Cardiac fibroblast (primary cell): Measurements from ENCODE around the gene SETMAR.
A peak's percentile ranks its signal among the peaks of the same experiment; 100 is the strongest.

ENCODE experiments used
- DNase-seq, 2 donors: peaks; one replicate each; pipeline versions ENCODE4 v3.0.0 to v3.0.0-alpha.2; 2010; ENCODE audit warnings: low read depth in 2 of 2
- H3K4me3 ChIP-seq, 2 donors: replicated peaks in 1 of 2; 1 replicate in 1 of 2; 2 replicates in 1 of 2; pipeline ENCODE4 v1.5.1; 2011; ENCODE audit warnings: low read depth in 2 of 2, low read length in 2 of 2, mild to moderate bottlenecking in 2 of 2, moderate library complexity in 1 of 2
- TF ChIP-seq, protein P1 (sequence below): IDR thresholded peaks from one replicate; pipeline ENCODE4 v1.5.1; 2011; ENCODE audit warnings: low read depth, mild to moderate bottlenecking, low read length, inconsistent platforms

SETMAR gene

DNA sequence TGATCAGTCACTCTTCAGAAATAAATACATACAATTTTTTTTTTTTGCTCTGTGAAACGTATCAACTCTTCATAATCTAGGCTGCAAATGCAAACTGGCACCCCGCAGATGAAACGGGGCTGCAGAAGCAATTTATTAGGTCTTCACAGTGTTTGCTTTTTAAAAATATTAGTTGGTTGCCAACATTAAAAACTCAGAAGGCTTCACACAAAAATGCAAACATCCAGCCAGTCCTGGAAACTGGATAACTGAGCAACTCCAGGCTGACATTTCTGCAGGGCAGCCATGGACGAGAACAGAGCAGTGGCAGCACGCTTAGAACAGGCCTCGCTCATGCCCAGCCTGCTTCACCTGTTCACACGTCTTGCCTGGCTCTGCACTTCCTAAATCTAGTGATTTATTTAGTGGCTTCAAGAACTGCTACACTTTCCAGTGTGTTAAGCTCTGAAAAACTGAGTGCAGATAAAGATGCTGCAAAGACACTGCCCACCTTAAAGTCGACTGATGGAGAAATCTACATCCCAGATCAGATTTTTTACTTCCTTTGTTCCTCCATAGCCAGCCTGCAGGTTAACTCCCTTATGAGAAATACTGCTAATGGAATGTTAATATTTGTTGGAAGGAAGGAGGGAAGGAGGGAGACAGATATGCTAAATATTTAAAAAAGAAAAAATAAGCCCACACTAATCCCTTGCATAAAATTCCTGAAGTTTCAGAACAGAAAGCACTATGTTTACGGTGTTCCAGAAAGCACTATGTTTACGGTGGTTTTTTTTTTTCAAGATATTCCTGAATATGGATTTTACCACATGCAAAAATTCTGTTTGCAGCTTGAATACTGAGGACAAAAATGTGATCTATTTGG is 53.6 kb downstream of the SETMAR start:
- TF ChIP-seq, protein P1, sequence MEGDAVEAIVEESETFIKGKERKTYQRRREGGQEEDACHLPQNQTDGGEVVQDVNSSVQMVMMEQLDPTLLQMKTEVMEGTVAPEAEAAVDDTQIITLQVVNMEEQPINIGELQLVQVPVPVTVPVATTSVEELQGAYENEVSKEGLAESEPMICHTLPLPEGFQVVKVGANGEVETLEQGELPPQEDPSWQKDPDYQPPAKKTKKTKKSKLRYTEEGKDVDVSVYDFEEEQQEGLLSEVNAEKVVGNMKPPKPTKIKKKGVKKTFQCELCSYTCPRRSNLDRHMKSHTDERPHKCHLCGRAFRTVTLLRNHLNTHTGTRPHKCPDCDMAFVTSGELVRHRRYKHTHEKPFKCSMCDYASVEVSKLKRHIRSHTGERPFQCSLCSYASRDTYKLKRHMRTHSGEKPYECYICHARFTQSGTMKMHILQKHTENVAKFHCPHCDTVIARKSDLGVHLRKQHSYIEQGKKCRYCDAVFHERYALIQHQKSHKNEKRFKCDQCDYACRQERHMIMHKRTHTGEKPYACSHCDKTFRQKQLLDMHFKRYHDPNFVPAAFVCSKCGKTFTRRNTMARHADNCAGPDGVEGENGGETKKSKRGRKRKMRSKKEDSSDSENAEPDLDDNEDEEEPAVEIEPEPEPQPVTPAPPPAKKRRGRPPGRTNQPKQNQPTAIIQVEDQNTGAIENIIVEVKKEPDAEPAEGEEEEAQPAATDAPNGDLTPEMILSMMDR = no peak
- no peak overlapping the region for H3K4me3 ChIP-seq
- no peak for DNase-seq

DNA sequence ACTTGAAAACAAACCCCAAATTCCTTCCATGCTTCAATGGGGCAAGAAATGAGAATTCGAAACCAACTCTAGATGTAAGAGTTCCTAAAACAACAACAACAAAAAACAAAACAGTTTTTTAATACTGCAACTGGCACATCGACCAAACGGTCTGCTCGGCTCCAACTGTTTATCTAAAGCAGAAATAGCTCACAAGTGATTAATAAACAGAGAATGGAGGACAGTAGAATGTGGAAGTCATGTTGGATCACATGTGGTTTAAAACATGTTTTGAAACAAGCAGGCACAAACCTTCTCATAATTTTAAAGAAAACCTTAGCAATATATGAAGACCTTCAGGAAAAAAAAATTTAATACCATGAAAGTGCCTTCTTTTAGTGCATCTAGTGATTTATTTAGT is 55.1 kb downstream of the SETMAR start:
- peak in 1 of 2 donors; percentile 19 for DNase-seq
- H3K4me3 ChIP-seq = no peak overlapping the region
- TF ChIP-seq, protein P1 = no peak

DNA sequence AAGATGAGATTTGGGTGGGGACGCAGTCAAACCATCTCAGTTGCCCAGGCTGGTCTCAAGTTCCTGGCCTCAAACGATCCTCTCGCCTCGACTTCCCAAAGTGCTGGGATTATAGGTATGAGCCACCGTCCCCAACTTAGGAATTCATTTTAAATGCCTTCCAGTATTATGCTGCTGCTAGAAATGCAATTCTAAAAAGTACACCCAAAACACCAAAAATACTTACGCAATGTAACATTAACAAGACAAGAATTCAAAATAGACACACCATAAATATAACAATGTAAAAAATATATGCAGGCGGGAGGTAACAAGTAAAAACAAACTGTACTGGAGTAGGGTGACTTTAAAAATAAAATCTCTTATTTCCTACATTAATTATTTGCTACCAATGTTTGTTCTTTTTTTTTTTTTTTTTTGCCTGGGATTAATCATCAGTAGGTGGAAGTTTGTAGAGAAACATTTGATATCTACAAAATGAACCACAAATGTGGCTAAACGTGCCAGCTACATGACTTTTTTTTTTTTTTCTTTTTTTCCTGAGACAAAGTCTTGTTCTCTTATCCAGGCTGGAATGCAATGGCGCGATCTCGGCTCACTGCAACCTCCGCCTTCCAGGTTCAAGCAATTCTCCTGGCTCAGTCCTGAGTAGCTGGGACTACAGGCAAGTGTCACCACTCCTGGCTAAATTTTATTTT is 56.8 kb downstream of the SETMAR start:
- DNase-seq = peak in 1 of 2 donors; percentile 52
- no peak overlapping the region for H3K4me3 ChIP-seq
- TF ChIP-seq, protein P1 = no peak

DNA sequence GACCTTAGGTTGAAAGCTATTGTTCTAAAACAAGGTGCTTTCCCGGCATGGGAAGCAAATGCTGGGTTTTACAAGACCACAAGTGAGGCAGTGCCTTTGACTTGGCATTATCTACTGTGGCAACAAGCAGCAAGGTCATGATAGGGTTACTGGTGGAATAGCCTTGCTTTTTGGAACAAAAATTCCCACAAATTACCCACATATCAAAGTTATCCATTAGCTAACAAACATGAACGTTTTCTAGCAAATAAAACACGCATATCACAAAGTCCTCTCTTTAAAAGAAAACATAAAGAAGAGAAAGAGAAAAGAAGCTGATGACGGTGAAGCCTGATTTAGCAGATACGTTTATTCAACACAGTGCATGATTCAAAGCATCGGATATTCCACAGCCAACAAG is 57.6 kb downstream of the SETMAR start:
- TF ChIP-seq, protein P1 = no peak
- no peak overlapping the region for H3K4me3 ChIP-seq
- DNase-seq = no peak

DNA sequence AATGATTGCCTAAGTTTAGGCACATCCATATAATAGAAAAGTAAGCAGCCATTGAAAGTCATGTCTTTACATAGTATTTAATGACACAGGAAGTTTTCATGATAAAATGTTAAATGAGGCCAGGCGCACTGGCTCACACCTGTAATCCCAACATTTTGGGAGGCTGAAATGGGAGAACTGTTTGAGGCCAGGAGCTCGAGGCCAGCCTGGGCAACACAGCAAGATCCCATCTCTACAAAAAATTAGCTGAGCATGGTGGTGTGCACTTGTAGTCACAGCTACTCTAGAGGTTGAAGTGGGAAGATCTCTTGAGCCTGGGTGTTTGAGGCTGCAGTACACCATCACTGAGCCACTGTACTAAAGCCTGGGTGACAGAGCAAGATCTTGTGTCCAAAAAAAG is 59.4 kb downstream of the SETMAR start:
- TF ChIP-seq, protein P1 = no peak
- H3K4me3 ChIP-seq = no peak overlapping the region

More for the DNA sequence above, 59.4 kb downstream of the SETMAR start:
- DNase-seq = no peak
